CD4-positive, alpha-beta T cell (primary cell): ENCODE results near the gene KLF4. TPM values are rescaled to one million over a fixed set of nuclear protein-coding genes. Genes with fewer than 3 reads are reported as not detected.

Source experiments
- ATAC-seq: fragments of 200-7000 bp; cut with Tn5 transposase; one replicate; pipeline ENCODE4 v1.10.0; 2022; ENCODE audit warnings: mild to moderate bottlenecking; ENCODE audit not compliant: poor library complexity
- CTCF ChIA-PET: fragments of 350-600 bp; sonication (Branson Sonifier 250); formaldehyde crosslinking; loops from one replicate; lab custom pipeline; 2021; ENCODE audit warnings: antibody characterized with exemption, inconsistent platforms; lab: Charles Lee
- POLR2A ChIA-PET: fragments of 350-600 bp; sonication (Branson Sonifier 250); formaldehyde crosslinking; loops from one replicate; lab custom pipeline; 2021; ENCODE audit warnings: antibody characterized with exemption, inconsistent platforms; lab: Charles Lee
- DNase-seq, 14 experiments: peaks; one replicate each; pipeline ENCODE4 v3.0.0-alpha.2; 2013 to 2020; ENCODE audit warnings: mixed read lengths in 2 of 14
- H3K27ac ChIP-seq, 2 donors: one replicate each; pipeline versions ENCODE4 v1.5.1 to v1.7.0; 2013; ENCODE audit warnings: low read length in 2 of 2, low read depth in 1 of 2, mild to moderate bottlenecking in 1 of 2
- H3K27me3 ChIP-seq, 2 experiments: 1 replicate in 1 of 2; 2 replicates in 1 of 2; pipeline versions ENCODE4 v1.6.1 to v1.7.0; 2013; ENCODE audit warnings: low read length in 2 of 2, control low read depth in 1 of 2, mild to moderate bottlenecking in 1 of 2, moderate library complexity in 1 of 2; ENCODE audit not compliant: insufficient read depth in 2 of 2, control insufficient read depth in 1 of 2
- H3K36me3 ChIP-seq: one replicate; pipeline ENCODE4 v1.6.1; 2013; ENCODE audit warnings: low read length, control low read depth; ENCODE audit not compliant: insufficient read depth
- H3K4me1 ChIP-seq: one replicate; pipeline ENCODE4 v1.6.1; 2013; ENCODE audit warnings: low read length, control low read depth; ENCODE audit not compliant: insufficient read depth
- H3K4me3 ChIP-seq: one replicate; pipeline ENCODE4 v1.5.1; 2013; ENCODE audit warnings: mild to moderate bottlenecking, low read length, moderate library complexity
- H3K9me3 ChIP-seq, 2 experiments: 1 replicate in 1 of 2; 2 replicates in 1 of 2; pipeline versions ENCODE4 v1.6.1 to v1.7.0; 2013; ENCODE audit warnings: low read length in 2 of 2, mild to moderate bottlenecking in 2 of 2, control low read depth in 1 of 2, moderate library complexity in 1 of 2; ENCODE audit not compliant: control insufficient read depth in 1 of 2, insufficient read depth in 1 of 2
- H3K27ac Mint-ChIP-seq: one replicate; pipeline ENCODE4 v1.8.0; 2020; ENCODE audit warnings: mixed read lengths
- H3K27me3 Mint-ChIP-seq: one replicate; pipeline ENCODE4 v1.8.0; 2021; ENCODE audit warnings: mixed read lengths
- H3K36me3 Mint-ChIP-seq: one replicate; pipeline ENCODE4 v1.8.0; 2021; ENCODE audit warnings: low read depth, mixed read lengths
- H3K4me1 Mint-ChIP-seq: one replicate; pipeline ENCODE4 v1.8.0; 2021; ENCODE audit warnings: low read depth, mixed read lengths
- H3K4me3 Mint-ChIP-seq: one replicate; pipeline ENCODE4 v1.8.0; 2020; ENCODE audit warnings: mild to moderate bottlenecking, mixed read lengths
- H3K9me3 Mint-ChIP-seq: one replicate; pipeline ENCODE4 v1.8.0; 2020; ENCODE audit warnings: mixed read lengths
- CTCF ChIP-seq: fragments of 200-600 bp; IDR thresholded peaks from one replicate; pipeline ENCODE4 v1.8.0; 2022; ENCODE audit warnings: antibody characterized with exemption, mild to moderate bottlenecking
- intact Hi-C, 2 experiments: fragments of 100-400 bp; cut with DNase I in 1 of 2; cut with micrococcal nuclease in 1 of 2; formaldehyde crosslinking; loops; one replicate each; pipeline versions ENCODE4 v1.15.1 to v1.9.0; 2023 to 2025; cut with DNase I, micrococcal nuclease
- total RNA-seq, 174 experiments: library from RNA in 2 of 174; stranded (reverse) in 2 of 174; gene quantifications; one replicate each; pipeline ENCODE4 v1.2.3 and lab custom pipeline; 2021 to 2026

The KLF4 gene
- total RNA-seq, 2 experiments from 2014 or later: 12.9 to 13.2 TPM

- Mint-ChIP-seq H3K4me3 (no peak overlapping the region), H3K27me3 (peaks cover 47% of the 10 kb centered on the region), H3K27ac (no peak overlapping the region), H3K9me3 (no peaks in the 10 kb centered on the region), H3K4me1 (no peaks in the 10 kb centered on the region), H3K36me3 (no peaks in the 10 kb centered on the region)
- no peak for DNase-seq
- no peaks in the 10 kb centered on the region for H3K36me3 ChIP-seq
- ChIA-PET POLR2A (no interaction called here), CTCF (no interaction called here)
- no peaks in the 10 kb centered on the region for H3K4me1 ChIP-seq
- no peak overlapping the region for H3K27ac ChIP-seq
- no peak for ATAC-seq
- intact Hi-C loops: no loop called here
- TF ChIP-seq CTCF: no peak
- H3K27me3 ChIP-seq: peaks cover 5 to 11% of the 10 kb centered on the region in 2 experiments
- no peak overlapping the region for H3K4me3 ChIP-seq
- H3K9me3 ChIP-seq: no peaks in the 10 kb centered on the region
Observed at GRCh38 chr9:107471552-107471951, 18.0 kb downstream of the KLF4 start.

GRCh38 chr9:107467416-107467815 is 22.2 kb downstream of the KLF4 start:
- Mint-ChIP-seq H3K4me3 (no peak overlapping the region), H3K4me1 (peaks cover 12% of the 10 kb centered on the region), H3K36me3 (no peaks in the 10 kb centered on the region), H3K9me3 (no peaks in the 10 kb centered on the region), H3K27me3 (peaks cover 65% of the 10 kb centered on the region), H3K27ac (no peak overlapping the region)
- intact Hi-C loops: no loop called here
- POLR2A ChIA-PET: no interaction called here
- CTCF ChIA-PET: no interaction called here
- ATAC-seq (no peak), DNase-seq (no peak)
- H3K4me3 ChIP-seq: no peak overlapping the region
- TF ChIP-seq CTCF: no peak
- H3K27me3 ChIP-seq: peaks cover 23 to 31% of the 10 kb centered on the region in 2 experiments
- H3K4me1 ChIP-seq: peaks cover 10% of the 10 kb centered on the region
- H3K9me3 ChIP-seq: peaks cover 0 to 7% of the 10 kb centered on the region in 2 experiments
- no peak overlapping the region for H3K27ac ChIP-seq
- no peaks in the 10 kb centered on the region for H3K36me3 ChIP-seq

GRCh38 chr9:107466826-107467225 is 22.7 kb downstream of the KLF4 start:
- ATAC-seq (no peak), DNase-seq (no peak)
- Histone ChIP-seq H3K9me3 (peaks cover 0 to 7% of the 10 kb centered on the region in 2 experiments), H3K4me1 (peaks cover 10% of the 10 kb centered on the region), H3K27me3 (peaks cover 23 to 31% of the 10 kb centered on the region in 2 experiments), H3K27ac (no peak overlapping the region), H3K36me3 (no peaks in the 10 kb centered on the region), H3K4me3 (no peak overlapping the region)
- Mint-ChIP-seq H3K9me3 (no peaks in the 10 kb centered on the region), H3K4me3 (no peak overlapping the region), H3K27me3 (peaks cover 70% of the 10 kb centered on the region), H3K36me3 (no peaks in the 10 kb centered on the region), H3K27ac (no peak overlapping the region), H3K4me1 (peaks cover 12% of the 10 kb centered on the region)
- intact Hi-C loops: no loop called here
- no peak for TF ChIP-seq CTCF
- ChIA-PET CTCF (no interaction called here), POLR2A (no interaction called here)
